22Rv1 (cell line): ENCODE measurements around the gene KRT3.

Experiments used
- ZFX ChIP-seq: fragments of 450-650 bp; IDR thresholded peaks from 2 replicates; pipeline ENCODE4 v1.6.1; 2017; ENCODE audit warnings: antibody characterized with exemption, borderline replicate concordance
- TF ChIP-seq, protein P1 (sequence below): fragments of 450-650 bp; IDR thresholded peaks from 2 replicates; pipeline ENCODE4 v1.5.1; 2017; ENCODE audit warnings: mild to moderate bottlenecking

- TF ChIP-seq, protein P1, sequence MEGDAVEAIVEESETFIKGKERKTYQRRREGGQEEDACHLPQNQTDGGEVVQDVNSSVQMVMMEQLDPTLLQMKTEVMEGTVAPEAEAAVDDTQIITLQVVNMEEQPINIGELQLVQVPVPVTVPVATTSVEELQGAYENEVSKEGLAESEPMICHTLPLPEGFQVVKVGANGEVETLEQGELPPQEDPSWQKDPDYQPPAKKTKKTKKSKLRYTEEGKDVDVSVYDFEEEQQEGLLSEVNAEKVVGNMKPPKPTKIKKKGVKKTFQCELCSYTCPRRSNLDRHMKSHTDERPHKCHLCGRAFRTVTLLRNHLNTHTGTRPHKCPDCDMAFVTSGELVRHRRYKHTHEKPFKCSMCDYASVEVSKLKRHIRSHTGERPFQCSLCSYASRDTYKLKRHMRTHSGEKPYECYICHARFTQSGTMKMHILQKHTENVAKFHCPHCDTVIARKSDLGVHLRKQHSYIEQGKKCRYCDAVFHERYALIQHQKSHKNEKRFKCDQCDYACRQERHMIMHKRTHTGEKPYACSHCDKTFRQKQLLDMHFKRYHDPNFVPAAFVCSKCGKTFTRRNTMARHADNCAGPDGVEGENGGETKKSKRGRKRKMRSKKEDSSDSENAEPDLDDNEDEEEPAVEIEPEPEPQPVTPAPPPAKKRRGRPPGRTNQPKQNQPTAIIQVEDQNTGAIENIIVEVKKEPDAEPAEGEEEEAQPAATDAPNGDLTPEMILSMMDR: no peak
- no peak for TF ChIP-seq ZFX
Measured at GRCh38 chr12:52839436-52840105, 43.7 kb upstream of the KRT3 start.
